ENCODE measurements around the gene CEBPA.
A peak's percentile ranks its signal among the peaks of the same experiment; 100 is the strongest.
"Not testable (repeated sequence)": the region's sequence is repeated elsewhere in the genome, so short reads cannot be mapped to it uniquely, and the experiment has no call there.

Gene CEBPA

DNA sequence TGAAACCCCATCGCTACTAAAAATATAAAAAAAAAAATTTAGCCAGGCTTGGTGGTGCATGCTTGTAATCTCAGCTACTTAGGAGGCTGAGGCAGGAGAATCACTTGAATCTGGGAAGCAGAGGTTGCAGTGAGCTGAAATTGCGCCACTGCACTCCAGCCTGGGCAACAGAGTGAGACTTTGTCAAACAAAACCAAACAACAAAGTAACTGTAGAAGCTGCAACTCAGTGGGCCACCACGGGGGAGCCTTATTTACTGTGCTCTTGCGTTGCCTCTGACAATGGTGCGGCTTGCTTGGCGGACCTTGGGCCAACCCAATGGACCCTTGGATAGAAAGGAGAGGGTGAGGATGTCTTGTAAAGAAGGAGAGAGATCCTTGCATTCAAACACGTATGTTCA is 7.3 kb downstream of the CEBPA start:
- H3K36me3 ChIP-seq (ENCODE audit: control insufficient read depth in 2 of 2, insufficient read depth in 2 of 2, low read length in 2 of 2); H3K9ac ChIP-seq (ENCODE audit: low read depth in 1 of 2, low read length in 2 of 2); H3K27ac ChIP-seq (ENCODE audit: low read depth in 2 of 2, low read length in 2 of 2); H3K4me3 ChIP-seq (ENCODE audit: low read length in 2 of 2); H3K9me3 ChIP-seq (ENCODE audit: control insufficient read depth in 2 of 2, low read length in 2 of 2); H3K27me3 ChIP-seq (ENCODE audit: control insufficient read depth in 2 of 2, insufficient read depth in 2 of 2, low read length in 2 of 2): not testable (repeated sequence)
- peaks cover 43 to 44% of the 10 kb centered on the region in 2 donors for H3K4me1 ChIP-seq (ENCODE audit: control insufficient read depth in 2 of 2, insufficient read depth in 2 of 2, low read length in 2 of 2)

DNA sequence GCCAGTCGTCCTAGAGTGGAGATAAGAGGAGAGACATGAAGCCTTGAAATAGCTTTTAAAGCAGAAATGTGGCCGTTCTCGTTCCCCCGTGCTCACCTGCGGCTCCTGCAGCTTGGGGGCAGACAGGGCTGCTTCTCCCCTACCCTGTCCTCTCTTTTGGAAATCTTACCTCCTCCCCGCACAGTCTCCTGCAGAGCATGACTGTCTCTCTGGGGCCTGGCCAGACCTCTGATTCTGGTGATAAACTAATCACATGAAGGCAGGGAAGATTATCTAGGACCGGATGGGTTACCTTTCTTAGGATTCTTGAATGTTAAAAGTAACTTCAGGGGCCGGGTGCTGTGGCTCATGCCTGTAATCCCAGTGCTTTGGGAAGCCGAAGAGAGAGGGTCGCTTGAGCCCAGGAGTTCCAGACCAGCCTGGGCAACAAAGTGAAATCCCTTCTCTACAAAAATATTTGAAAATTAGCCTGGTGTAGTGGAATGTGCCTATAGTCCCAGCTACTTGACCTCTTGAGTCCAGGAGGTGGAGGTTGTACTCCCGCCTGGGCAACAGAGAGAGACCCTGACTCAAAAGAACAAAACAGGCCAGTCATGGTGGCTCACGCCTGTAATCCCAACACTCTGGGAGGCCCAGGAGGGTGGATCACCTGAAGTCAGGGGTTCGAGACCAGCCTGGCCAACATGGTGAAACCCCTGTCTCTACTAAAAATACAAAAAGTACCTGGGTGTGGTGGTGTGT is 8.1 kb downstream of the CEBPA start:
- Histone ChIP-seq H3K9me3 (ENCODE audit: control insufficient read depth in 2 of 2, low read length in 2 of 2) (no peaks in the 10 kb centered on the region), H3K9ac (ENCODE audit: low read depth in 1 of 2, low read length in 2 of 2) (peak overlapping the region in 1 of 2 donors; percentile 16), H3K4me1 (ENCODE audit: control insufficient read depth in 2 of 2, insufficient read depth in 2 of 2, low read length in 2 of 2) (peaks cover 40 to 45% of the 10 kb centered on the region in 2 donors), H3K4me3 (ENCODE audit: low read length in 2 of 2) (peak overlapping the region in 1 of 2 donors; percentile 11), H3K36me3 (ENCODE audit: control insufficient read depth in 2 of 2, insufficient read depth in 2 of 2, low read length in 2 of 2) (peaks cover 0 to under 1% of the 10 kb centered on the region in 2 donors), H3K27ac (ENCODE audit: low read depth in 2 of 2, low read length in 2 of 2) (peak overlapping the region; percentile 94 to 95), H3K27me3 (ENCODE audit: control insufficient read depth in 2 of 2, insufficient read depth in 2 of 2, low read length in 2 of 2) (no peaks in the 10 kb centered on the region)

DNA sequence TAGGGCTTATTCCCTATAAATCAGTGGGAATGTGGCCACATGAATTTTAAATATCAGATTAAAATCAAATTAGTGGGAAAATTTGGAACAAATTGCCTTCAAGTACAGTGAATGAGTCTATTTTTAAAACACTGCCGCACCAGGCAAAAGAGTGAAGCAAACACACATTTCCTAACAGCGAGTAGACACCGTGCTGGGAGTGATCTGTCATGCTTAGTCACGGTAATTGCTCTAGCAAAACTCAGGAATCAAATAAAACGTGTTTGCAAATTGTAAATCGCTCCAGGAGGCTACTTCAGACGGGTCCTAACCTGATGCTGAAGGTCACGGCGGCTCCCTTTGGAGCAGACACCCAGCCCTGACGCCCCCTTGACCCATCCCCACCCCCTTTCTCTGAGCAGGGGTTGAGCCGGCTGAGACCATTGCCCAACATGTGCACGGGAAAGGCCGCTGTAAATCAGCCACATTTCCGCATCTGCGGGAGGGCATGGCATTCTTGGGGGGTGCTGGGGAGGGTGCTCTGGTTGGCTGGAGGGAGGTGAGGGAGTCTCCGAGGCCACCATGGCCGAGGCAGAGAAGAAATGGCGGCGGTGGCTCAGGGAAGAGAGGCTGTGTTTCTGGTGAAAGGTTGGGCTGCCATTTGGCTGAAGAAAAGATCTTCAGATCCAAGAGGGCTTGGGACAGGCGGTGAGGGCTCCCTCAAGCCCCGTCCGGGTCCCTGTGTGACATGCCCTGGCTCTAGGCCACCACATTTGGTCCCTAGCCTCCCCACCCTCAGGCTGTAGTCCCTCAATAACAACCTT is 8.9 kb downstream of the CEBPA start:
- H3K4me1 ChIP-seq (ENCODE audit: control insufficient read depth in 2 of 2, insufficient read depth in 2 of 2, low read length in 2 of 2): peaks cover 38 to 45% of the 10 kb centered on the region in 2 donors
- no peaks in the 10 kb centered on the region for H3K36me3 ChIP-seq (ENCODE audit: control insufficient read depth in 2 of 2, insufficient read depth in 2 of 2, low read length in 2 of 2)
- no peaks in the 10 kb centered on the region for H3K9me3 ChIP-seq (ENCODE audit: control insufficient read depth in 2 of 2, low read length in 2 of 2)
- peak overlapping the region; percentile 69 to 78 for H3K9ac ChIP-seq (ENCODE audit: low read depth in 1 of 2, low read length in 2 of 2)
- no peaks in the 10 kb centered on the region for H3K27me3 ChIP-seq (ENCODE audit: control insufficient read depth in 2 of 2, insufficient read depth in 2 of 2, low read length in 2 of 2)
- H3K27ac ChIP-seq (ENCODE audit: low read depth in 2 of 2, low read length in 2 of 2): peak overlapping the region; percentile 94 to 95
- peak overlapping the region; percentile 11 to 45 for H3K4me3 ChIP-seq (ENCODE audit: low read length in 2 of 2)

DNA sequence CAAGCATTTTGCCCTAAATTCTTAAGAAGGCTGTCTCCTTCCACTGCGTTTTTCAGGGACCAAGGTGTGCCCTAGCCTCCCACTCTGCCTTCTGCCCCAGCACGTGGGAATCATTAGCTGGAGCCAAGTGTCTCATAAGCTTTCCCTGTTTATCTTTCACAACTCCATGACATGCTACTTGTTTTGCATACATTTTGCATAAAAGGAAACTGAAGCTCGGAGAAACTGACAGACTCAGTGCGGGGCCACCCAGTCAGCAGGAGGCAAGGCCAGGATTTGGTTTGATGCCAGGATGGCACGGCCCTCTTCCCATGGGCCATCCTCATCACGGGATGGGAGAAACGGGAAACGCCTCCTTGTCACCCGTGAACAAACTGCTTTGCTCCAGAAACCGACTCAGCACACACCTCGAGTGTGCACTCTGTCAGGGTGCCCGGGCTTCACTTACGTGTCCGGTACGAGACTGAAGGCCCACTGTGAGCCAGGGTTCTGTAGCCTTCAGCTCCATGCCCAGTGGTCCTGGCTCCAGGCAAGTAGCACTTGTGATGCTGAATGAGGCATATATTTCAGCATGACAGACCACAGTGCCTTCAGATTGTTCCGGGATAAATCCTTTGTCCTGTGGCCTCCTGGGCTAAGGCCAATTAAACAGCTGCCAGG is 9.6 kb downstream of the CEBPA start:
- peak overlapping the region; percentile 32 to 45 for H3K4me3 ChIP-seq (ENCODE audit: low read length in 2 of 2)
- no peaks in the 10 kb centered on the region for H3K9me3 ChIP-seq (ENCODE audit: control insufficient read depth in 2 of 2, low read length in 2 of 2)
- peak overlapping the region; percentile 69 to 78 for H3K9ac ChIP-seq (ENCODE audit: low read depth in 1 of 2, low read length in 2 of 2)
- H3K36me3 ChIP-seq (ENCODE audit: control insufficient read depth in 2 of 2, insufficient read depth in 2 of 2, low read length in 2 of 2): no peaks in the 10 kb centered on the region
- peaks cover 38 to 45% of the 10 kb centered on the region in 2 donors for H3K4me1 ChIP-seq (ENCODE audit: control insufficient read depth in 2 of 2, insufficient read depth in 2 of 2, low read length in 2 of 2)
- H3K27ac ChIP-seq (ENCODE audit: low read depth in 2 of 2, low read length in 2 of 2): peak overlapping the region; percentile 94 to 95
- H3K27me3 ChIP-seq (ENCODE audit: control insufficient read depth in 2 of 2, insufficient read depth in 2 of 2, low read length in 2 of 2): no peaks in the 10 kb centered on the region

DNA sequence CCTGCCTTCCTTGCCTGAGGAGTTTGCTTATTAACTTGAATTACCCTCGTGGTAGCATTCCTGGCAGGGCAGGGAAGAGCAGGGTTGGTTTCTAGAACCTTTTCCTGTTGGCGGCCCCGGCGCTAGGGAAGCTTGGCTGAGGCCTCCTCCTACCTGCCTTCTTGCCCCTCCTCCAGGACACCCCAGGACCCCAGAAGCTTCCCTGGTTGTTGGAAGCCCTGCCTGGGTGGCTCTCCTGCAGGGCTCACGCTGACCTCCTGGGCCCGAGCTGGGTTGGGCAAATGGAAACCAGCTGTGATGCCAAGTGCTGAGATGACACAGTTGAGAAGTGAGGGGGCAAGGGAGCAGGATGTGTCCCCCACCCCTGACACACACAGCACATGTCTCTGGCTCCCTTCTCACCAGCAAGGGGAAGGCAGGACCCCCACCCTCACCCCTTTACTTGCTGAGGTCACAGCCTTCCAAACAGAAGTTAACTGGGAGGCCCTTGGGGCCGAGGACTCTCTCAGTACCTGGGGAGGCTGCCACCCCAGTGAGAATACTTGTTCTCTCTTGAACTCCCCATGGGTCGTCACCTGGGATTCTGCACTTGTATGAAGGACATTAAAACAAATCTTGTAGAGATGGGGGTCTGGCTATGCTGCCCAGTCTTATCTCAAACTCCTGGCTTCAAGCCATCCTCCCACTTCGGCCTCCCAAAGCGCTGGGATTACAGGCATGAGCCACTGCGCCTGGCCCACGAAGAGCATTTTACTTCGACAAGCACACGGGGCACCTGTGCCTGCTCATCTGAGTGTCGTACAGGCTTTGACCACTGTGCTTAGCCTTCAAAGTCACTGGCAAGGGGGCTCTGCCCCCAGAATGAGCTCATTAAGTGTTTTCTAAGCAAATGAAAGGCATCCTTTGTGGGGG is 10.5 kb downstream of the CEBPA start:
- H3K4me1 ChIP-seq (ENCODE audit: control insufficient read depth in 2 of 2, insufficient read depth in 2 of 2, low read length in 2 of 2): peaks cover 38 to 45% of the 10 kb centered on the region in 2 donors
- H3K27ac ChIP-seq (ENCODE audit: low read depth in 2 of 2, low read length in 2 of 2): peak overlapping the region; percentile 94 to 95
- peak overlapping the region; percentile 63 to 69 for H3K9ac ChIP-seq (ENCODE audit: low read depth in 1 of 2, low read length in 2 of 2)

DNA sequence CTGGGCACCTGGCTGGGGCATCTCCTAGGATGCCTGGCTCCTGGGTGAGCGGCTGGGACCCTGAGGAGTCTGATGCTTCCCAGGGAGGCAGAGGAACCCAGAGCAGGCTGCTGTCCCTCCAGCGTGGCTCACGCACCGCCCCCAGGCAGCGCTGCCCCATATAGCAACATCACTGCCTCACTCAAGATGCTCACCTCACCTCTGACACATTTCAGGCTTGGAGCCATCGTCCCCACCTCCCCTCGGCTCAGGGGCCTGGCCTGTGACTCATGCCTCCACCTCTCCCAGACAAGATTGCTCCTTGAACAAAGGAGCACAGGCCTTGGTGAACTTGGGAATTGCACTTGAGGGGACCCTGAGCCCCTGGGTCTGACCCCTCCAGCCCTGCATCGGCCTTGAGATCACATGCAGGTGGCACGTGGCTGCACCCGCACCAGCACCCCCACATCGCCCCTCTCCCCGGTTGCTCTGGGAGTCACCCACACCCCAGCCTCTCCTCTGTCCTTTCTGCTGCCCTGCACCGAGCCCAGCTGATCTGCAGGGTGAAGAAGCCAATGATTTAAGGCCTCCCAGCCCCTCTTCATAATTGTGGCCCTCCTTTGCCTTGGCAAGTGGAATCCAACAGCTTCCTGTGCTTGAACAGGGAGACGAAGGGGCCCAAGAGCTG is 11.2 kb downstream of the CEBPA start:
- H3K4me1 ChIP-seq (ENCODE audit: control insufficient read depth in 2 of 2, insufficient read depth in 2 of 2, low read length in 2 of 2): peaks cover 38 to 46% of the 10 kb centered on the region in 2 donors
- H3K27me3 ChIP-seq (ENCODE audit: control insufficient read depth in 2 of 2, insufficient read depth in 2 of 2, low read length in 2 of 2): no peaks in the 10 kb centered on the region
- H3K27ac ChIP-seq (ENCODE audit: low read depth in 2 of 2, low read length in 2 of 2): peak overlapping the region; percentile 94 to 95

More for the DNA sequence above, 10.5 kb downstream of the CEBPA start:
- H3K27me3 ChIP-seq (ENCODE audit: control insufficient read depth in 2 of 2, insufficient read depth in 2 of 2, low read length in 2 of 2): no peaks in the 10 kb centered on the region
- no peaks in the 10 kb centered on the region for H3K9me3 ChIP-seq (ENCODE audit: control insufficient read depth in 2 of 2, low read length in 2 of 2)
- H3K36me3 ChIP-seq (ENCODE audit: control insufficient read depth in 2 of 2, insufficient read depth in 2 of 2, low read length in 2 of 2): no peaks in the 10 kb centered on the region
- H3K4me3 ChIP-seq (ENCODE audit: low read length in 2 of 2): peak overlapping the region in 1 of 2 donors; percentile 45

DNA sequence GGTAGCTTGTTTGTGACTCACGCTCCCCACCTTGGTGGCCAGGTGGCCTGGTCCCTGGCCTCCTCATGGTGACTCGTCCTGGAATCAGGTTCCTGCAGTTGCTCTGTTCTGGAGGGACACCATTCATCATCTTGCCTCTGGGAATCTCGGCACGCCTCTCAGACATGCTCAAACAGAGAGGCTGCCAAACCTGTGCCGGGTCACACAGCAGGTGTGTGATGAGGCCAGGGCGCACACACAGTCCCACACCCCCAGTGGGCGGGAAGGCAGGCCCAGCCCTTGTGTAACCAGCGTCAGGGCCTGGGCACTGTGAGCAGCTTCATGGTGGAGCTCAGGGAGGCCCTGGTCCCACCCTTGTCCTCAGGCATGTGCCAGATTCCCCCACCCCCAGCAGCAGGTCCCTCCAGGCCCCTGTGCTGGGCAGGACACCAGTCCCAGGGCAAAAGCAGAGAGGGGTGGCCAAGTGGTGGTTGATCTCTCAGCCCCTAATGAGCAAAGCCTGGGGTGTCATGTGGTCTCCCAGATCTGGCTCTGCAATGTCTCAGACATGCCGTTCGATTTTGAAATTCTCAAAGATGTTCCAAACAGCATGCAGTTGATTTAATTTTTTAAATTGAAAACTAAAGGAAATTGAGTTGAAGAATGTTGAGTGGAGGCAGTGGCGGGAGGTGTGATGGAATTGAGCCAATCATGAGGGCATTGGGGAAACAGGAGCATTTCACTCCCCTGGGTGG is 12.1 kb downstream of the CEBPA start:
- Histone ChIP-seq H3K9ac (ENCODE audit: low read depth in 1 of 2, low read length in 2 of 2) (peak overlapping the region in 1 of 2 donors; percentile 69), H3K27ac (ENCODE audit: low read depth in 2 of 2, low read length in 2 of 2) (peak overlapping the region; percentile 94 to 95), H3K4me3 (ENCODE audit: low read length in 2 of 2) (no peak overlapping the region), H3K9me3 (ENCODE audit: control insufficient read depth in 2 of 2, low read length in 2 of 2) (no peaks in the 10 kb centered on the region), H3K27me3 (ENCODE audit: control insufficient read depth in 2 of 2, insufficient read depth in 2 of 2, low read length in 2 of 2) (no peaks in the 10 kb centered on the region), H3K36me3 (ENCODE audit: control insufficient read depth in 2 of 2, insufficient read depth in 2 of 2, low read length in 2 of 2) (no peaks in the 10 kb centered on the region), H3K4me1 (ENCODE audit: control insufficient read depth in 2 of 2, insufficient read depth in 2 of 2, low read length in 2 of 2) (peaks cover 45 to 55% of the 10 kb centered on the region in 2 donors)

More for the DNA sequence above, 11.2 kb downstream of the CEBPA start:
- H3K4me3 ChIP-seq (ENCODE audit: low read length in 2 of 2): peak overlapping the region in 1 of 2 donors; percentile 31
- no peaks in the 10 kb centered on the region for H3K36me3 ChIP-seq (ENCODE audit: control insufficient read depth in 2 of 2, insufficient read depth in 2 of 2, low read length in 2 of 2)
- peak overlapping the region; percentile 63 to 69 for H3K9ac ChIP-seq (ENCODE audit: low read depth in 1 of 2, low read length in 2 of 2)
- no peaks in the 10 kb centered on the region for H3K9me3 ChIP-seq (ENCODE audit: control insufficient read depth in 2 of 2, low read length in 2 of 2)

DNA sequence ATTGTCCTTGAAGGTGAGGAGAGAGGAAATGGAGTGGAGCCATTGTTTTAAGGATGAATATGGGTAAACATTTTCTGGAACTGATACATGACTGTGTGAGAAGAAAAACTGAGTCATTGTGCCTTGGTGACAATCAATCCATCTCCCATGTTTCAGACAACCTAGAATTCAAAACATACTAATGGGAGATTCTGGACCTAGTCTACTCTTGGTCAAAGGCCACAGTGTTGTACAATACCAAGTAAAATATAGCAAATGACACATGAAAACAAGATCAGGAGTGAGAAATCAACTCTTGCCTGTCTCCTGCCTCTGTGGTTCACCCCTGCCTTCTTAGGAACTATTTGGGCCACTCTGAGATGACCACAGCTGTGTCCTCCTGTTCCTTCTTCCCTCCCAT is 13.1 kb downstream of the CEBPA start:
- H3K4me1 ChIP-seq (ENCODE audit: control insufficient read depth in 2 of 2, insufficient read depth in 2 of 2, low read length in 2 of 2): peaks cover 45 to 60% of the 10 kb centered on the region in 2 donors
- H3K27me3 ChIP-seq (ENCODE audit: control insufficient read depth in 2 of 2, insufficient read depth in 2 of 2, low read length in 2 of 2): no peaks in the 10 kb centered on the region
- H3K9me3 ChIP-seq (ENCODE audit: control insufficient read depth in 2 of 2, low read length in 2 of 2): no peaks in the 10 kb centered on the region
- H3K27ac ChIP-seq (ENCODE audit: low read depth in 2 of 2, low read length in 2 of 2): no peak overlapping the region
- no peaks in the 10 kb centered on the region for H3K36me3 ChIP-seq (ENCODE audit: control insufficient read depth in 2 of 2, insufficient read depth in 2 of 2, low read length in 2 of 2)
- H3K4me3 ChIP-seq (ENCODE audit: low read length in 2 of 2): no peak overlapping the region
- no peak overlapping the region for H3K9ac ChIP-seq (ENCODE audit: low read depth in 1 of 2, low read length in 2 of 2)
